Measurements from ENCODE around the gene IDH1. TPM values are rescaled to one million over a fixed set of nuclear protein-coding genes. Genes with fewer than 3 reads are reported as not detected.

Gene IDH1
- total RNA-seq, 1 experiment from 2014 or later: 73.6 TPM

DNA sequence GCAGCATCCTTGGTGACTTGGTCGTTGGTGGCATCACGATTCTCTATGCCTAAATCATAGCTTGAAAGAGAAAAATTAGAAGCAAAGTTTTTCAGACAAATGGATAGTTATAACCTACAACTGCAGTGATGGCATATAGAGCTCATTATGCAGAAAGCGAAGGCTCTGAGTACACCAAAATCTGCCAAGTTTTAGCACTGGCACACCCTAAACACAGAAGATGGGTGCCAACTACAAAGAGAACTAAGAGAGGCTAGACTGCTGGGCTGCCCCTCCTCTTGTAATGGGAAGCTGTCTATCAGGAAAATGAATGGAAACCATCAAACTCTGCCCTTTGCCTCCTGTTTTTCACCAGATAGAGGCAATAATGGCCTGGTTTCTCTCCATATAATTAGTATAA is 6.3 kb downstream of the IDH1 start:
- Histone ChIP-seq H3K9me2 (replicated peaks; ENCODE audit: low read length) (no peaks in the 10 kb centered on the region), H3K4me3 (ENCODE audit: low read length) (no peak overlapping the region), H3K27me3 (ENCODE audit: low read length) (no peaks in the 10 kb centered on the region), H3K4me2 (ENCODE audit: low read length) (no peak overlapping the region), H3K9ac (ENCODE audit: low read length) (no peak overlapping the region), H2AFZ (ENCODE audit: low read length) (no peak overlapping the region), H3K4me1 (ENCODE audit: insufficient read depth, low read length) (peaks cover 28% of the 10 kb centered on the region), H3K27ac (ENCODE audit: low read length) (no peak overlapping the region), H3F3A (ENCODE audit: low read length, unreplicated experiment) (no peaks in the 10 kb centered on the region), H3K79me2 (ENCODE audit: low read length) (peaks cover 11% of the 10 kb centered on the region), H3K9me3 (ENCODE audit: low read length) (no peaks in the 10 kb centered on the region), H4K20me1 (ENCODE audit: low read length) (no peaks in the 10 kb centered on the region; the same call in 1 of the 2 replicates), H3K36me3 (ENCODE audit: low read depth, low read length) (peaks cover 38% of the 10 kb centered on the region; the same call in 1 of the 2 replicates)
- DNase-seq: no peak
- no peak for ATAC-seq
- TF ChIP-seq, protein P1, sequence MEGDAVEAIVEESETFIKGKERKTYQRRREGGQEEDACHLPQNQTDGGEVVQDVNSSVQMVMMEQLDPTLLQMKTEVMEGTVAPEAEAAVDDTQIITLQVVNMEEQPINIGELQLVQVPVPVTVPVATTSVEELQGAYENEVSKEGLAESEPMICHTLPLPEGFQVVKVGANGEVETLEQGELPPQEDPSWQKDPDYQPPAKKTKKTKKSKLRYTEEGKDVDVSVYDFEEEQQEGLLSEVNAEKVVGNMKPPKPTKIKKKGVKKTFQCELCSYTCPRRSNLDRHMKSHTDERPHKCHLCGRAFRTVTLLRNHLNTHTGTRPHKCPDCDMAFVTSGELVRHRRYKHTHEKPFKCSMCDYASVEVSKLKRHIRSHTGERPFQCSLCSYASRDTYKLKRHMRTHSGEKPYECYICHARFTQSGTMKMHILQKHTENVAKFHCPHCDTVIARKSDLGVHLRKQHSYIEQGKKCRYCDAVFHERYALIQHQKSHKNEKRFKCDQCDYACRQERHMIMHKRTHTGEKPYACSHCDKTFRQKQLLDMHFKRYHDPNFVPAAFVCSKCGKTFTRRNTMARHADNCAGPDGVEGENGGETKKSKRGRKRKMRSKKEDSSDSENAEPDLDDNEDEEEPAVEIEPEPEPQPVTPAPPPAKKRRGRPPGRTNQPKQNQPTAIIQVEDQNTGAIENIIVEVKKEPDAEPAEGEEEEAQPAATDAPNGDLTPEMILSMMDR (conservative IDR thresholded peaks at IDR 0.05; ENCODE audit: low read depth, low read length): no peak
- TF ChIP-seq EZH2 (IDR thresholded peaks at IDR 0.05; ENCODE audit: low read length, unreplicated experiment) (no peak), EZH2phosphoT487 (IDR thresholded peaks at IDR 0.05; ENCODE audit: borderline replicate concordance, low read length) (no peak)
- no TSS peak for BruUV-seq (replicated peaks)
- CTCF ChIA-PET: no interaction called here
- POLR2A ChIA-PET (ENCODE audit: unreplicated experiment): no interaction called here
- intact Hi-C loops (cut with micrococcal nuclease): no loop called here

DNA sequence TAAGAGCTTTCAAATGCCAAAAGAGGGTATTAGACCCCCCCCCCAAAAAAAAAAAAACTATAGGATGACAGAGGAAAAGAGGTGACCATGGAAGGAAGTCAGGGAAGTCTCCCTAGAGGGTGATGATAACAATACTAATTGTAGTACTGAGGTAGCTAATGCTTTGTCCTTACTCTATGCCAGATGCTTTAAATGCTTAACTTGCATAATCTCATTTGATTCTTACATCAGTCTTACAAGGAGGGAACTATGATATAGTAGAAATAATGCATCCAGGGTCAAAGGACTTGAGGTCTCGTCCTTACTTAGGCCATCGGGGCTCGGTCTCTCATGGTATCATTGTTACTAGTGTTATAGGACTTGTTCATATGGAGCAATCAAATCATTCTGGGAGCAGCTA is 9.1 kb downstream of the IDH1 start:
- no peak overlapping the region for H3K4me2 ChIP-seq (ENCODE audit: low read length)
- ChIA-PET POLR2A (ENCODE audit: unreplicated experiment) (no interaction called here), CTCF (no interaction called here)
- H3K4me3 ChIP-seq (ENCODE audit: low read length): no peak overlapping the region
- TF ChIP-seq, protein P1 (conservative IDR thresholded peaks at IDR 0.05; ENCODE audit: low read depth, low read length): no peak
- no peak for TF ChIP-seq EZH2phosphoT487 (IDR thresholded peaks at IDR 0.05; ENCODE audit: borderline replicate concordance, low read length)
- no peak for TF ChIP-seq EZH2 (IDR thresholded peaks at IDR 0.05; ENCODE audit: low read length, unreplicated experiment)
- no peaks in the 10 kb centered on the region for H3K79me2 ChIP-seq (ENCODE audit: low read length)
- no peaks in the 10 kb centered on the region for H3K27me3 ChIP-seq (ENCODE audit: low read length)
- H3K36me3 ChIP-seq (ENCODE audit: low read depth, low read length): peaks cover 24% of the 10 kb centered on the region; the same call in 1 of the 2 replicates
- H3F3A ChIP-seq (ENCODE audit: low read length, unreplicated experiment): no peaks in the 10 kb centered on the region
- no peak overlapping the region for H2AFZ ChIP-seq (ENCODE audit: low read length)
- intact Hi-C loops (cut with micrococcal nuclease): no loop called here
- H3K4me1 ChIP-seq (ENCODE audit: insufficient read depth, low read length): peaks cover 13% of the 10 kb centered on the region; the same call in 1 of the 2 replicates
- BruUV-seq (replicated peaks): no TSS peak
- H3K9ac ChIP-seq (ENCODE audit: low read length): no peak overlapping the region
- H3K9me2 ChIP-seq (replicated peaks; ENCODE audit: low read length): no peaks in the 10 kb centered on the region
- no peak overlapping the region for H3K27ac ChIP-seq (ENCODE audit: low read length)
- no peak for ATAC-seq
- no peaks in the 10 kb centered on the region; the same call in 1 of the 2 replicates for H4K20me1 ChIP-seq (ENCODE audit: low read length)
- DNase-seq: no peak
- H3K9me3 ChIP-seq (ENCODE audit: low read length): no peaks in the 10 kb centered on the region

- POLR2A ChIA-PET (ENCODE audit: unreplicated experiment): no interaction called here
- Histone ChIP-seq H3K4me2 (ENCODE audit: low read length) (no peak overlapping the region; the same call in 1 of the 2 replicates), H3K4me3 (ENCODE audit: low read length) (no peak overlapping the region), H2AFZ (ENCODE audit: low read length) (no peak overlapping the region), H3K27ac (ENCODE audit: low read length) (no peak overlapping the region), H4K20me1 (ENCODE audit: low read length) (no peaks in the 10 kb centered on the region; the same call in 1 of the 2 replicates), H3F3A (ENCODE audit: low read length, unreplicated experiment) (no peaks in the 10 kb centered on the region), H3K4me1 (ENCODE audit: insufficient read depth, low read length) (peaks cover 9% of the 10 kb centered on the region; the same call in 1 of the 2 replicates), H3K9me3 (ENCODE audit: low read length) (no peaks in the 10 kb centered on the region), H3K27me3 (ENCODE audit: low read length) (no peaks in the 10 kb centered on the region), H3K36me3 (ENCODE audit: low read depth, low read length) (peaks cover 26% of the 10 kb centered on the region; the same call in 1 of the 2 replicates), H3K9ac (ENCODE audit: low read length) (no peak overlapping the region), H3K79me2 (ENCODE audit: low read length) (no peaks in the 10 kb centered on the region), H3K9me2 (replicated peaks; ENCODE audit: low read length) (no peaks in the 10 kb centered on the region)
- TF ChIP-seq, protein P1 (conservative IDR thresholded peaks at IDR 0.05; ENCODE audit: low read depth, low read length): no peak
- TF ChIP-seq EZH2phosphoT487 (IDR thresholded peaks at IDR 0.05; ENCODE audit: borderline replicate concordance, low read length) (no peak), EZH2 (IDR thresholded peaks at IDR 0.05; ENCODE audit: low read length, unreplicated experiment) (no peak)
- CTCF ChIA-PET: no interaction called here
- DNase-seq (no peak), ATAC-seq (no peak)
- BruUV-seq (replicated peaks): no TSS peak
- intact Hi-C loops (cut with micrococcal nuclease): no loop called here
Observed at GRCh38 chr2:208244422-208244821, 10.4 kb downstream of the IDH1 start.
